K562 (cell line): Measurements from ENCODE around the gene RHOF. TPM values are rescaled to one million over a fixed set of nuclear protein-coding genes. Genes with fewer than 3 reads are reported as not detected.

Experiments
- BMI1 ChIP-seq: fragments of 150-350 bp; IDR thresholded peaks from 2 replicates; pipeline ENCODE4 v1.6.1; 2014; ENCODE audit warnings: low read length
- DPF2 ChIP-seq: fragments of 450-650 bp; IDR thresholded peaks from 2 replicates; pipeline ENCODE4 v1.6.1; 2016
- ETS2 ChIP-seq: IDR thresholded peaks from 2 replicates; pipeline ENCODE4 v1.6.1; 2016; ENCODE audit warnings: borderline replicate concordance, missing genetic modification characterization, mild to moderate bottlenecking, moderate library complexity, missing compliant biosample characterization; ENCODE audit not compliant: poor library complexity, severe bottlenecking
- HDGF ChIP-seq: fragments of 450-650 bp; IDR thresholded peaks from 2 replicates; pipeline ENCODE4 v1.6.1; 2016
- IRF2 ChIP-seq: sonication (generic); formaldehyde crosslinking; IDR thresholded peaks from 2 replicates; pipeline ENCODE4 v1.8.1; 2022; ENCODE audit warnings: mild to moderate bottlenecking, missing genetic modification reagents
- KAT2B ChIP-seq: IDR thresholded peaks from one replicate; pipeline ENCODE4 v1.6.1; 2012; ENCODE audit warnings: low read depth, mild to moderate bottlenecking, control low read depth, inconsistent platforms, low read length, moderate library complexity
- KLF13 ChIP-seq: fragments of 450-650 bp; IDR thresholded peaks from 2 replicates; pipeline ENCODE4 v1.6.1; 2016; ENCODE audit warnings: missing genetic modification characterization, low read depth, mild to moderate bottlenecking, missing compliant biosample characterization, moderate library complexity, borderline replicate concordance
- MEIS2 ChIP-seq: fragments of 450-650 bp; IDR thresholded peaks from 2 replicates; pipeline ENCODE4 v1.6.1; 2014; ENCODE audit warnings: mild to moderate bottlenecking; ENCODE audit not compliant: partially characterized antibody
- RBM15 ChIP-seq: fragments of 200-400 bp; formaldehyde crosslinking; IDR thresholded peaks from 2 replicates; pipeline ENCODE4 v1.6.1; 2018; ENCODE audit warnings: mild to moderate bottlenecking, low read length, moderate library complexity; ENCODE audit not compliant: insufficient read depth
- SMARCC2 ChIP-seq: fragments of 450-650 bp; IDR thresholded peaks from 2 replicates; pipeline ENCODE4 v1.6.1; 2017; ENCODE audit warnings: antibody characterized with exemption, moderate library complexity, mild to moderate bottlenecking, low read depth
- SREBF2 ChIP-seq: sonication (generic); formaldehyde crosslinking; IDR thresholded peaks from 2 replicates; pipeline ENCODE4 v1.4.0; 2020; ENCODE audit warnings: mild to moderate bottlenecking, missing genetic modification reagents
- STAT5B ChIP-seq: fragments of 250-450 bp; sonication (Bioruptor Pico); IDR thresholded peaks from 2 replicates; pipeline ENCODE4 v1.8.0; 2021; ENCODE audit warnings: mild to moderate bottlenecking, inconsistent platforms
- ZFP1 ChIP-seq: fragments of 450-650 bp; formaldehyde crosslinking; IDR thresholded peaks from 2 replicates; pipeline ENCODE4 v1.4.0; 2020; ENCODE audit warnings: mild to moderate bottlenecking, mixed read lengths
- ZNF121 ChIP-seq: sonication (generic); formaldehyde crosslinking; conservative IDR thresholded peaks from 2 replicates; pipeline ENCODE4 v1.8.0; 2022; ENCODE audit warnings: missing genetic modification reagents
- polyA plus RNA-seq, 8 experiments: library from polyadenylated mRNA; depleted of rRNA in 4 of 8; stranded (reverse) in 5 of 8; unstranded in 3 of 8; fragments of >200 nt; fragmentation: Nextera tagmentation in 2 of 8; fragmentation: Illumina TruSeq in 1 of 8; extraction: Ambion mirVana in 2 of 8; extraction: Trizol in 1 of 8; gene quantifications; 2 replicates each; pipeline versions ENCODE4 v1.2.1 to v1.2.3, GENCODE V29; 2011 to 2014; ENCODE audit warnings: inconsistent platforms in 1 of 8, missing spikeins in 1 of 8
- total RNA-seq, 7 experiments: library from RNA; depleted of rRNA in 6 of 7; stranded (reverse); fragments of >200 nt in 6 of 7; fragmentation: Illumina TruSeq in 2 of 7; extraction: Trizol in 2 of 7; gene quantifications; 2 replicates each; pipeline versions ENCODE4 v1.2.1 to v1.2.3, GENCODE V29; 2011 to 2021; ENCODE audit warnings: low replicate concordance in 1 of 7
- TF ChIP-seq, protein P1 (sequence below): fragments of 450-650 bp; IDR thresholded peaks from 2 replicates; pipeline ENCODE4 v1.6.1; 2016; ENCODE audit warnings: missing biosample characterization, missing genetic modification characterization
- TF ChIP-seq, protein P2 (sequence below): sonication (generic); formaldehyde crosslinking; IDR thresholded peaks from 2 replicates; pipeline ENCODE4 v1.4.0; 2020; ENCODE audit warnings: mild to moderate bottlenecking, missing genetic modification reagents
- TF ChIP-seq, protein P3 (sequence below): conservative IDR thresholded peaks from 2 replicates; pipeline ENCODE4 v1.6.1; 2011; ENCODE audit warnings: low read depth, mild to moderate bottlenecking, low read length; ENCODE audit not compliant: control insufficient read depth
- TF ChIP-seq, protein P4 (sequence below): sonication (generic); formaldehyde crosslinking; IDR thresholded peaks from 2 replicates; pipeline ENCODE4 v1.8.0; 2022; ENCODE audit warnings: mild to moderate bottlenecking, missing genetic modification reagents
- TF ChIP-seq, protein P5 (sequence below): sonication (generic); formaldehyde crosslinking; IDR thresholded peaks from 2 replicates; pipeline ENCODE4 v1.8.1; 2023; ENCODE audit warnings: mild to moderate bottlenecking, missing genetic modification reagents
- TF ChIP-seq, protein P6 (sequence below): sonication (generic); formaldehyde crosslinking; IDR thresholded peaks from 2 replicates; pipeline ENCODE4 v1.8.1; 2023; ENCODE audit warnings: mild to moderate bottlenecking, missing genetic modification reagents

RHOF gene
- total and polyA plus RNA-seq, 9 of the 15 experiments (the other 6 are each of a cell fraction or from before 2014, with no cell fraction given) = 0.13 to 10.1 (median 4.0) TPM

DNA sequence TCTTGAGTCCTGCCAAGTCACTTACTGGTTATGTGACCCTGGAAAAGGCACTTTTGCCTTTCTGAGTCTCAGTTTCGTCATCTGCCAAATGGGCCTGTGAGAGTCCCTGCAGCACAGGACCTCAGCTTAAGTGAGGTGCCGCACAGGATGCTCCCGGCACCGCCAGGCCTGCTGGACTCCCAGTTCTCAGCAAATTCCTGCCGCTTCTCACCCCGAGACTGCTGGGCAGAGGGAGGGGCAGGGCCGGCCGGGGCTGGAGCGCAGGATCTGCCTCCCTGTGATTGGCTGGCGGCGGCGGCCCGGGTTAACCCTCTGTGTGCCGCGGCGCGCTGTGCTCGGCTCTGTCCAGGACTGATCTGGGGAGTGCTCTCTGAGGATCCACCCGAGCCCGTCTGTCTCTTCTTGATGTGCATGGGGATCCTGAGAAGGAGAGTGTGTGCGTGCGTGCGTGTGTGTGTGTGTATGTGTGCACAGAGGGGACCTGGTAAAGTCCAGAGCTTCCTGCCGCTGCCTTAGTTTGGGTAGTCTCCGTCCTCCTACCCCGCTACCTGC is 18.9 kb upstream of the RHOF start (continued):
- TF ChIP-seq, protein P1, sequence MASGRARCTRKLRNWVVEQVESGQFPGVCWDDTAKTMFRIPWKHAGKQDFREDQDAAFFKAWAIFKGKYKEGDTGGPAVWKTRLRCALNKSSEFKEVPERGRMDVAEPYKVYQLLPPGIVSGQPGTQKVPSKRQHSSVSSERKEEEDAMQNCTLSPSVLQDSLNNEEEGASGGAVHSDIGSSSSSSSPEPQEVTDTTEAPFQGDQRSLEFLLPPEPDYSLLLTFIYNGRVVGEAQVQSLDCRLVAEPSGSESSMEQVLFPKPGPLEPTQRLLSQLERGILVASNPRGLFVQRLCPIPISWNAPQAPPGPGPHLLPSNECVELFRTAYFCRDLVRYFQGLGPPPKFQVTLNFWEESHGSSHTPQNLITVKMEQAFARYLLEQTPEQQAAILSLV (tag) = no peak
- TF ChIP-seq MEIS2 (no peak), ZFP1 (no peak), KAT2B (no peak), IRF2 (no peak), RBM15 (no peak), SMARCC2 (no peak), HDGF (no peak), STAT5B (no peak), ETS2 (tag) (no peak), SREBF2 (CRISPR knock-in tag) (no peak), ZNF121 (no peak), KLF13 (no peak), BMI1 (no peak), DPF2 (no peak)
- TF ChIP-seq, protein P2, sequence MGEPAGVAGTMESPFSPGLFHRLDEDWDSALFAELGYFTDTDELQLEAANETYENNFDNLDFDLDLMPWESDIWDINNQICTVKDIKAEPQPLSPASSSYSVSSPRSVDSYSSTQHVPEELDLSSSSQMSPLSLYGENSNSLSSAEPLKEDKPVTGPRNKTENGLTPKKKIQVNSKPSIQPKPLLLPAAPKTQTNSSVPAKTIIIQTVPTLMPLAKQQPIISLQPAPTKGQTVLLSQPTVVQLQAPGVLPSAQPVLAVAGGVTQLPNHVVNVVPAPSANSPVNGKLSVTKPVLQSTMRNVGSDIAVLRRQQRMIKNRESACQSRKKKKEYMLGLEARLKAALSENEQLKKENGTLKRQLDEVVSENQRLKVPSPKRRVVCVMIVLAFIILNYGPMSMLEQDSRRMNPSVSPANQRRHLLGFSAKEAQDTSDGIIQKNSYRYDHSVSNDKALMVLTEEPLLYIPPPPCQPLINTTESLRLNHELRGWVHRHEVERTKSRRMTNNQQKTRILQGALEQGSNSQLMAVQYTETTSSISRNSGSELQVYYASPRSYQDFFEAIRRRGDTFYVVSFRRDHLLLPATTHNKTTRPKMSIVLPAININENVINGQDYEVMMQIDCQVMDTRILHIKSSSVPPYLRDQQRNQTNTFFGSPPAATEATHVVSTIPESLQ (CRISPR knock-in tag) = peak; percentile 84; the same call in 1 of the 2 replicates
- TF ChIP-seq, protein P3, sequence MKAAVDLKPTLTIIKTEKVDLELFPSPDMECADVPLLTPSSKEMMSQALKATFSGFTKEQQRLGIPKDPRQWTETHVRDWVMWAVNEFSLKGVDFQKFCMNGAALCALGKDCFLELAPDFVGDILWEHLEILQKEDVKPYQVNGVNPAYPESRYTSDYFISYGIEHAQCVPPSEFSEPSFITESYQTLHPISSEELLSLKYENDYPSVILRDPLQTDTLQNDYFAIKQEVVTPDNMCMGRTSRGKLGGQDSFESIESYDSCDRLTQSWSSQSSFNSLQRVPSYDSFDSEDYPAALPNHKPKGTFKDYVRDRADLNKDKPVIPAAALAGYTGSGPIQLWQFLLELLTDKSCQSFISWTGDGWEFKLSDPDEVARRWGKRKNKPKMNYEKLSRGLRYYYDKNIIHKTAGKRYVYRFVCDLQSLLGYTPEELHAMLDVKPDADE = no peak
- TF ChIP-seq, protein P4, sequence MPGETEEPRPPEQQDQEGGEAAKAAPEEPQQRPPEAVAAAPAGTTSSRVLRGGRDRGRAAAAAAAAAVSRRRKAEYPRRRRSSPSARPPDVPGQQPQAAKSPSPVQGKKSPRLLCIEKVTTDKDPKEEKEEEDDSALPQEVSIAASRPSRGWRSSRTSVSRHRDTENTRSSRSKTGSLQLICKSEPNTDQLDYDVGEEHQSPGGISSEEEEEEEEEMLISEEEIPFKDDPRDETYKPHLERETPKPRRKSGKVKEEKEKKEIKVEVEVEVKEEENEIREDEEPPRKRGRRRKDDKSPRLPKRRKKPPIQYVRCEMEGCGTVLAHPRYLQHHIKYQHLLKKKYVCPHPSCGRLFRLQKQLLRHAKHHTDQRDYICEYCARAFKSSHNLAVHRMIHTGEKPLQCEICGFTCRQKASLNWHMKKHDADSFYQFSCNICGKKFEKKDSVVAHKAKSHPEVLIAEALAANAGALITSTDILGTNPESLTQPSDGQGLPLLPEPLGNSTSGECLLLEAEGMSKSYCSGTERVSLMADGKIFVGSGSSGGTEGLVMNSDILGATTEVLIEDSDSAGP (CRISPR knock-in tag) = no peak
- TF ChIP-seq, protein P5, sequence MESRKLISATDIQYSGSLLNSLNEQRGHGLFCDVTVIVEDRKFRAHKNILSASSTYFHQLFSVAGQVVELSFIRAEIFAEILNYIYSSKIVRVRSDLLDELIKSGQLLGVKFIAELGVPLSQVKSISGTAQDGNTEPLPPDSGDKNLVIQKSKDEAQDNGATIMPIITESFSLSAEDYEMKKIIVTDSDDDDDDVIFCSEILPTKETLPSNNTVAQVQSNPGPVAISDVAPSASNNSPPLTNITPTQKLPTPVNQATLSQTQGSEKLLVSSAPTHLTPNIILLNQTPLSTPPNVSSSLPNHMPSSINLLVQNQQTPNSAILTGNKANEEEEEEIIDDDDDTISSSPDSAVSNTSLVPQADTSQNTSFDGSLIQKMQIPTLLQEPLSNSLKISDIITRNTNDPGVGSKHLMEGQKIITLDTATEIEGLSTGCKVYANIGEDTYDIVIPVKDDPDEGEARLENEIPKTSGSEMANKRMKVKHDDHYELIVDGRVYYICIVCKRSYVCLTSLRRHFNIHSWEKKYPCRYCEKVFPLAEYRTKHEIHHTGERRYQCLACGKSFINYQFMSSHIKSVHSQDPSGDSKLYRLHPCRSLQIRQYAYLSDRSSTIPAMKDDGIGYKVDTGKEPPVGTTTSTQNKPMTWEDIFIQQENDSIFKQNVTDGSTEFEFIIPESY (CRISPR knock-in tag) = no peak; the same call in 1 of the 2 replicates
- TF ChIP-seq, protein P6, sequence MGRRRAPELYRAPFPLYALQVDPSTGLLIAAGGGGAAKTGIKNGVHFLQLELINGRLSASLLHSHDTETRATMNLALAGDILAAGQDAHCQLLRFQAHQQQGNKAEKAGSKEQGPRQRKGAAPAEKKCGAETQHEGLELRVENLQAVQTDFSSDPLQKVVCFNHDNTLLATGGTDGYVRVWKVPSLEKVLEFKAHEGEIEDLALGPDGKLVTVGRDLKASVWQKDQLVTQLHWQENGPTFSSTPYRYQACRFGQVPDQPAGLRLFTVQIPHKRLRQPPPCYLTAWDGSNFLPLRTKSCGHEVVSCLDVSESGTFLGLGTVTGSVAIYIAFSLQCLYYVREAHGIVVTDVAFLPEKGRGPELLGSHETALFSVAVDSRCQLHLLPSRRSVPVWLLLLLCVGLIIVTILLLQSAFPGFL = no peak
